Glutamatergic neuron (in vitro differentiated cells): Measurements from ENCODE around the gene DOCK10. TPM values are rescaled to one million over a fixed set of nuclear protein-coding genes. Genes with fewer than 3 reads are reported as not detected.

ENCODE experiments used
- DNase-seq: peaks from one replicate; pipeline ENCODE4 v3.0.0; 2022
- H3K27ac Mint-ChIP-seq: one replicate; pipeline ENCODE4 v1.8.0; 2020; ENCODE audit warnings: mild to moderate bottlenecking, mixed read lengths, inconsistent platforms; ENCODE audit not compliant: unreplicated experiment
- H3K27me3 Mint-ChIP-seq: one replicate; pipeline ENCODE4 v1.8.0; 2020; ENCODE audit warnings: mild to moderate bottlenecking, moderate library complexity, mixed read lengths, inconsistent platforms; ENCODE audit not compliant: unreplicated experiment
- H3K36me3 Mint-ChIP-seq: one replicate; pipeline ENCODE4 v1.8.0; 2020; ENCODE audit warnings: mild to moderate bottlenecking, mixed read lengths, inconsistent platforms; ENCODE audit not compliant: unreplicated experiment
- H3K4me1 Mint-ChIP-seq: one replicate; pipeline ENCODE4 v1.8.0; 2020; ENCODE audit warnings: mild to moderate bottlenecking, low read depth, mixed read lengths, inconsistent platforms; ENCODE audit not compliant: unreplicated experiment
- H3K4me3 Mint-ChIP-seq: one replicate; pipeline ENCODE4 v1.8.0; 2020; ENCODE audit warnings: mild to moderate bottlenecking, mixed read lengths, inconsistent platforms; ENCODE audit not compliant: unreplicated experiment
- H3K9me3 Mint-ChIP-seq: one replicate; pipeline ENCODE4 v1.8.0; 2020; ENCODE audit warnings: mild to moderate bottlenecking, moderate library complexity, mixed read lengths, inconsistent platforms; ENCODE audit not compliant: unreplicated experiment
- total RNA-seq: library from RNA; stranded (reverse); fragmentation: NEBNext Ultra II Directional; extraction: Animal tissue kit (Norgen Biotek cat#: 25700); gene quantifications from one replicate; pipeline ENCODE4 v1.2.1, GENCODE V29; 2021; ENCODE audit not compliant: unreplicated experiment
- TF ChIP-seq, protein P1 (sequence below): fragments of 200-600 bp; sonication (generic); IDR thresholded peaks from one replicate; pipeline ENCODE4 v1.5.0; 2021; ENCODE audit not compliant: partially characterized antibody, unreplicated experiment

DOCK10 gene
- total RNA-seq, 1 donor from 2014 or later: 1.1 TPM

- TF ChIP-seq, protein P1, sequence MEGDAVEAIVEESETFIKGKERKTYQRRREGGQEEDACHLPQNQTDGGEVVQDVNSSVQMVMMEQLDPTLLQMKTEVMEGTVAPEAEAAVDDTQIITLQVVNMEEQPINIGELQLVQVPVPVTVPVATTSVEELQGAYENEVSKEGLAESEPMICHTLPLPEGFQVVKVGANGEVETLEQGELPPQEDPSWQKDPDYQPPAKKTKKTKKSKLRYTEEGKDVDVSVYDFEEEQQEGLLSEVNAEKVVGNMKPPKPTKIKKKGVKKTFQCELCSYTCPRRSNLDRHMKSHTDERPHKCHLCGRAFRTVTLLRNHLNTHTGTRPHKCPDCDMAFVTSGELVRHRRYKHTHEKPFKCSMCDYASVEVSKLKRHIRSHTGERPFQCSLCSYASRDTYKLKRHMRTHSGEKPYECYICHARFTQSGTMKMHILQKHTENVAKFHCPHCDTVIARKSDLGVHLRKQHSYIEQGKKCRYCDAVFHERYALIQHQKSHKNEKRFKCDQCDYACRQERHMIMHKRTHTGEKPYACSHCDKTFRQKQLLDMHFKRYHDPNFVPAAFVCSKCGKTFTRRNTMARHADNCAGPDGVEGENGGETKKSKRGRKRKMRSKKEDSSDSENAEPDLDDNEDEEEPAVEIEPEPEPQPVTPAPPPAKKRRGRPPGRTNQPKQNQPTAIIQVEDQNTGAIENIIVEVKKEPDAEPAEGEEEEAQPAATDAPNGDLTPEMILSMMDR: no peak
- DNase-seq: no peak
- peaks cover 2% of the 10 kb centered on the region for H3K27me3 Mint-ChIP-seq
- H3K4me1 Mint-ChIP-seq: no peaks in the 10 kb centered on the region
- H3K27ac Mint-ChIP-seq: no peak overlapping the region
- H3K9me3 Mint-ChIP-seq: peaks cover 2% of the 10 kb centered on the region
- H3K36me3 Mint-ChIP-seq: no peaks in the 10 kb centered on the region
- no peak overlapping the region for H3K4me3 Mint-ChIP-seq
Observed at GRCh38 chr2:224995419-224995818, 46.8 kb downstream of the DOCK10 start.

DNA sequence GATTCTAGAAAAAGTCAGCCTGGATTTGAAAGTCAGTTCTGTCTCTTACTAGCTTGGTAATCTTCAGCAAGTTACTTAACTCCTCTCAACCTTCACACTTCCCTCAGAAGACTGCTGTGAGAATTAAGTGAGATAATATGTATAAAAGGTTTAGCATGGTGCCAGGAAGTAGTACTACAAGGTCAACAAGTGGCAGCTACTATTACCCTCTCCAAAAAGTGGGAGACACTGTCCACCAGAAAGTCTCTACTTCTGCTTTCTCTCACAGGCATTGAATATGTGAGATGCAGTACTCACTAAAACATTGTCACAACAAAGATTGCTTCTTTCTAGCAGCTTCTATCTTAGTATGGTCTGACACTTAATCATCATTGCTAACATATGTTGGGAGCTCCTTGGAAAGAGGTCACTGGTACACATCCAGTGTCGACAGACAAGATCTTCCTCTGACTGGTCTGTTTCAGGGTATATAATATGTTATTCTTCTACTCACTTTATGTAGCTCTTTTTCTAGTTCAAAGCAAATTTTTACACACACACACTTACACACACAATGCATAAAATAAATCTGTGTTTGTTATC is 47.9 kb downstream of the DOCK10 start:
- Mint-ChIP-seq H3K9me3 (peaks cover 2% of the 10 kb centered on the region), H3K4me1 (no peaks in the 10 kb centered on the region), H3K27me3 (peaks cover 2% of the 10 kb centered on the region), H3K4me3 (no peak overlapping the region), H3K27ac (no peak overlapping the region), H3K36me3 (no peaks in the 10 kb centered on the region)
- no peak for DNase-seq
- TF ChIP-seq, protein P1: no peak

DNA sequence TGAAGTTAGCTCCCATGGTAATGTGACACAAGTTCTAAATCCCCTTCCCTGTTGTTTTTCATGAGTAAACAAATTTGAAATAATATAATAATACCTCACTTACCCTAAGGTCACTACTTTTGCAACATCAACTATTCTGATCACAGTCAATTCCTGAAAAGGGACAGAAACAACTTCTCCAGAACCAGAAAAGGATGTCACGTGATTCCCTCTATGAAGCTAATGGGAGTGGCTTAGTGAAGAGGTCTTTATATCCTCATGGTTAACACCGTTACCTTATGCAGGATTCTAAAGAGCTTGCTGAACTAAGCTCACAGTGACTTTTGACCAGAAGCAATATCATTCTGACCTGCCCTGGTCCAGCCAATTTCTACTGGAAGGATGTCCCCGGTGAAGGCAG is 51.6 kb downstream of the DOCK10 start:
- Mint-ChIP-seq H3K9me3 (peaks cover 2% of the 10 kb centered on the region), H3K27ac (no peak overlapping the region), H3K27me3 (no peaks in the 10 kb centered on the region), H3K36me3 (peaks cover 5% of the 10 kb centered on the region), H3K4me1 (peaks cover 3% of the 10 kb centered on the region), H3K4me3 (no peak overlapping the region)
- DNase-seq: no peak
- TF ChIP-seq, protein P1: no peak

GRCh38 chr2:224987733-224988132 is 54.5 kb downstream of the DOCK10 start:
- no peak for DNase-seq
- H3K27ac Mint-ChIP-seq: no peak overlapping the region
- H3K9me3 Mint-ChIP-seq: peaks cover 5% of the 10 kb centered on the region
- no peak overlapping the region for H3K4me3 Mint-ChIP-seq
- TF ChIP-seq, protein P1: no peak
- H3K36me3 Mint-ChIP-seq: peaks cover 5% of the 10 kb centered on the region
- H3K4me1 Mint-ChIP-seq: peaks cover 23% of the 10 kb centered on the region
- H3K27me3 Mint-ChIP-seq: peaks cover 7% of the 10 kb centered on the region

DNA sequence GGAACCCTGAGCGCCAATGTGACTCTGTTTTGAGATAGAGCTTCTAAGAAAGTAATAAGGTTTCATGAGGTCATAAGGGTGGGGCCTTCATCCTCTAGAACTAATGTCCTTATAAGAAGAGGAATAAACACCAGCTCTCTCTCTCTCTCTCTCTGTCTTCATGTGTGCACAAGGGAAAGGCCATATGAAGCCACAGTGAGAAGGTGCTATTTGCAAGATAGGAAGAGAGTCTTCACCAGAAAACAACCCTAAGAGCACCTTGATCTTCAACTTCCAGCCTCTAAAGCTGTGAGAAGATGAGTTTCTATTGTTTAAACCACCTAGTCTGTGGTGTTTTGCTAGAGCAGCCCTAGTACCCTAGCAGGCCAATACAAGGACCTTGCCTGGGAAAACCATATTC is 55.8 kb downstream of the DOCK10 start:
- DNase-seq: no peak
- peaks cover 5% of the 10 kb centered on the region for H3K36me3 Mint-ChIP-seq
- TF ChIP-seq, protein P1: no peak

More for the DNA sequence above, 55.8 kb downstream of the DOCK10 start:
- Mint-ChIP-seq H3K27ac (no peak overlapping the region), H3K4me3 (no peak overlapping the region), H3K9me3 (peaks cover 5% of the 10 kb centered on the region), H3K4me1 (peaks cover 33% of the 10 kb centered on the region), H3K27me3 (peaks cover 7% of the 10 kb centered on the region)
